Caco-2 (cell line): Measurements from ENCODE around the gene OR5D16. TPM values are rescaled to one million over a fixed set of nuclear protein-coding genes. Genes with fewer than 3 reads are reported as not detected.

Experiments
- Bru-seq: library from RNA; stranded (reverse); fragments of 400-500 nt; gene quantifications from one replicate; lab custom pipeline; 2021; lab: Mats Ljungman, UMichigan
- BruChase-seq, 2 experiments: library from RNA; stranded (reverse); fragments of 400-500 nt; gene quantifications; one replicate each; lab custom pipeline; 2021; lab: Mats Ljungman, UMichigan
- BruUV-seq: library from RNA; stranded (reverse); fragments of 400-500 nt; replicated peaks from 2 replicates; lab custom pipeline; 2021; lab: Mats Ljungman, UMichigan
- CTCF ChIA-PET: fragments of 300-600 bp; sonication (Branson Sonifier 250); formaldehyde crosslinking; loops from one replicate; lab custom pipeline; 2022; ENCODE audit warnings: antibody characterized with exemption; lab: Charles Lee
- POLR2A ChIA-PET: fragments of 300-600 bp; sonication (Branson Sonifier 250); formaldehyde crosslinking; loops from one replicate; lab custom pipeline; 2022; ENCODE audit warnings: antibody characterized with exemption; lab: Charles Lee
- DNase-seq, 2 experiments: peaks; one replicate each; pipeline versions ENCODE4 v3.0.0 to v3.0.0-alpha.2; 2020 to 2022
- H3K27me3 ChIP-seq: replicated peaks from 2 replicates; pipeline ENCODE4 v1.6.0; 2011; ENCODE audit warnings: low read length; ENCODE audit not compliant: control insufficient read depth, insufficient read depth
- H3K36me3 ChIP-seq: 2 replicates; pipeline ENCODE4 v1.5.1; 2011; ENCODE audit warnings: low read length; ENCODE audit not compliant: control insufficient read depth, insufficient read depth
- H3K4me1 ChIP-seq: fragments of 250-450 bp; sonication (Bioruptor Pico); 2 replicates; pipeline ENCODE4 v1.5.1; 2020; ENCODE audit warnings: mild to moderate bottlenecking
- H3K4me3 ChIP-seq: 2 replicates; pipeline ENCODE4 v1.5.1; 2011; ENCODE audit warnings: low read depth, mild to moderate bottlenecking, control low read depth, low read length
- H3K9me3 ChIP-seq: fragments of 250-450 bp; sonication (Bioruptor Pico); 2 replicates; pipeline ENCODE4 v1.5.1; 2020; ENCODE audit warnings: mild to moderate bottlenecking, moderate library complexity
- H3K27ac Mint-ChIP-seq: one replicate; pipeline ENCODE4 v1.8.0; 2022; ENCODE audit warnings: mixed read lengths; ENCODE audit not compliant: unreplicated experiment
- H3K27me3 Mint-ChIP-seq: one replicate; pipeline ENCODE4 v1.8.0; 2022; ENCODE audit warnings: mixed read lengths; ENCODE audit not compliant: insufficient read depth, unreplicated experiment
- H3K36me3 Mint-ChIP-seq: one replicate; pipeline ENCODE4 v1.8.0; 2022; ENCODE audit warnings: mild to moderate bottlenecking, mixed read lengths; ENCODE audit not compliant: insufficient read depth, unreplicated experiment
- H3K4me1 Mint-ChIP-seq: one replicate; pipeline ENCODE4 v1.8.0; 2022; ENCODE audit warnings: low read depth, mixed read lengths; ENCODE audit not compliant: unreplicated experiment
- H3K4me3 Mint-ChIP-seq: one replicate; pipeline ENCODE4 v1.8.0; 2022; ENCODE audit warnings: mild to moderate bottlenecking, moderate library complexity, mixed read lengths; ENCODE audit not compliant: unreplicated experiment
- H3K9me3 Mint-ChIP-seq: one replicate; pipeline ENCODE4 v1.8.0; 2022; ENCODE audit warnings: mixed read lengths; ENCODE audit not compliant: unreplicated experiment
- intact Hi-C: fragments of 100-400 bp; cut with micrococcal nuclease; formaldehyde crosslinking; loops from one replicate; pipeline ENCODE4 v1.10.0; 2022; ENCODE audit not compliant: unreplicated experiment
- long read RNA-seq: library from polyadenylated mRNA; stranded (forward); transcript quantifications from one replicate; pipeline ENCODE4 v2.0.0, GENCODE V29; 2022
- total RNA-seq: library from RNA; stranded (reverse); gene quantifications from 2 replicates; pipeline ENCODE4 v1.2.3, GENCODE V29; 2022
- TF ChIP-seq, protein P1 (sequence below), 2 experiments: fragments of 200-600 bp in 1 of 2; IDR thresholded peaks; 1 replicate in 1 of 2; 2 replicates in 1 of 2; pipeline versions ENCODE4 v1.5.1 to v1.8.0; 2011 to 2022; ENCODE audit warnings: antibody characterized with exemption in 1 of 2, control low read depth in 1 of 2, inconsistent platforms in 1 of 2, low read depth in 1 of 2, low read length in 1 of 2, mild to moderate bottlenecking in 1 of 2, moderate library complexity in 1 of 2; ENCODE audit not compliant: insufficient read depth in 1 of 2, severe bottlenecking in 1 of 2, unreplicated experiment in 1 of 2

The OR5D16 gene
- total RNA-seq = not detected in 2 replicates
- Bru-seq, nascent RNA = not detected
- not detected for BruChase-seq, experiment 1, labeled RNA remaining after a 2-hour chase
- BruChase-seq, experiment 2, labeled RNA remaining after a 6-hour chase = not detected
- long read RNA-seq = 0 reads

DNA sequence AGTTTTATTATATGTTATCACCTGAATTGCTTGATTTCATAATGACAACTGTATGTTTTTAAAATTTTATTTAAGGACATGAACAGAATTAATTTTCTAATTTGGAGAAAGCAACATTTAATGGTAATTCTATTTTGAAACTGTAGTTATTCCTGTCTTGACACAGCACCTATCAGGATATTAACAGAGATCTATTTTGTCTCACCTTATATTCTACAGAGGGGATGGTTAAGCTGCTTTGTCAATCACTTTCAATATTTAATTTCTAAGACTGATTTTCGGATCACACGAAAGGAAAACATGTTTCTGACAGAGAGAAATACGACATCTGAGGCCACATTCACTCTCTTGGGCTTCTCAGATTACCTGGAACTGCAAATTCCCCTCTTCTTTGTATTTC is at the start of gene OR5D16:
OR5D16 (plus strand) TSS at position 301 of the 400 bp plus-strand sequence; CDS start at position 301, 0 bp downstream.
- no peak for DNase-seq
- Mint-ChIP-seq H3K4me3 (no peak within 1 kb of the TSS), H3K36me3 (no peaks in the 10 kb centered on the region), H3K27me3 (no peaks in the 10 kb centered on the region), H3K9me3 (no peaks in the 10 kb centered on the region), H3K27ac (no peak within 1 kb of the TSS), H3K4me1 (no peaks in the 10 kb centered on the region)
- Histone ChIP-seq H3K4me1 (no peaks in the 10 kb centered on the region), H3K4me3 (no peak within 1 kb of the TSS), H3K9me3 (no peaks in the 10 kb centered on the region), H3K36me3 (no peaks in the 10 kb centered on the region), H3K27me3 (no peaks in the 10 kb centered on the region)
- intact Hi-C loops = no loop called here
- no TSS peak for BruUV-seq
- TF ChIP-seq, protein P1, sequence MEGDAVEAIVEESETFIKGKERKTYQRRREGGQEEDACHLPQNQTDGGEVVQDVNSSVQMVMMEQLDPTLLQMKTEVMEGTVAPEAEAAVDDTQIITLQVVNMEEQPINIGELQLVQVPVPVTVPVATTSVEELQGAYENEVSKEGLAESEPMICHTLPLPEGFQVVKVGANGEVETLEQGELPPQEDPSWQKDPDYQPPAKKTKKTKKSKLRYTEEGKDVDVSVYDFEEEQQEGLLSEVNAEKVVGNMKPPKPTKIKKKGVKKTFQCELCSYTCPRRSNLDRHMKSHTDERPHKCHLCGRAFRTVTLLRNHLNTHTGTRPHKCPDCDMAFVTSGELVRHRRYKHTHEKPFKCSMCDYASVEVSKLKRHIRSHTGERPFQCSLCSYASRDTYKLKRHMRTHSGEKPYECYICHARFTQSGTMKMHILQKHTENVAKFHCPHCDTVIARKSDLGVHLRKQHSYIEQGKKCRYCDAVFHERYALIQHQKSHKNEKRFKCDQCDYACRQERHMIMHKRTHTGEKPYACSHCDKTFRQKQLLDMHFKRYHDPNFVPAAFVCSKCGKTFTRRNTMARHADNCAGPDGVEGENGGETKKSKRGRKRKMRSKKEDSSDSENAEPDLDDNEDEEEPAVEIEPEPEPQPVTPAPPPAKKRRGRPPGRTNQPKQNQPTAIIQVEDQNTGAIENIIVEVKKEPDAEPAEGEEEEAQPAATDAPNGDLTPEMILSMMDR (IDR thresholded peaks at IDR 0.05; ENCODE audit: insufficient read depth in 1 of 2, low read depth in 1 of 2, low read length in 1 of 2, severe bottlenecking in 1 of 2, unreplicated experiment in 1 of 2) = no peak
- ChIA-PET POLR2A (no interaction called here), CTCF (no interaction called here)

- TF ChIP-seq, protein P1 (IDR thresholded peaks at IDR 0.05; ENCODE audit: insufficient read depth in 1 of 2, low read depth in 1 of 2, low read length in 1 of 2, severe bottlenecking in 1 of 2, unreplicated experiment in 1 of 2) = no peak
- CTCF ChIA-PET = no interaction called here
- Mint-ChIP-seq H3K27ac (no peak overlapping the region), H3K4me1 (no peaks in the 10 kb centered on the region), H3K4me3 (no peak overlapping the region), H3K27me3 (peaks cover 4% of the 10 kb centered on the region), H3K36me3 (no peaks in the 10 kb centered on the region), H3K9me3 (no peaks in the 10 kb centered on the region)
- Histone ChIP-seq H3K9me3 (no peaks in the 10 kb centered on the region), H3K27me3 (no peaks in the 10 kb centered on the region), H3K4me1 (no peaks in the 10 kb centered on the region), H3K4me3 (no peak overlapping the region), H3K36me3 (no peaks in the 10 kb centered on the region)
- POLR2A ChIA-PET = no interaction called here
- intact Hi-C loops = no loop called here
- DNase-seq = no peak
- BruUV-seq = no TSS peak
These were observed 46.9 kb upstream of the OR5D16 start for GRCh38 chr11:55791606-55792005.

GRCh38 chr11:55793321-55793720 is 45.2 kb upstream of the OR5D16 start:
- H3K27ac Mint-ChIP-seq = no peak overlapping the region
- no TSS peak for BruUV-seq
- H3K27me3 Mint-ChIP-seq = no peaks in the 10 kb centered on the region
- intact Hi-C loops = no loop called here
- Histone ChIP-seq H3K4me1 (no peaks in the 10 kb centered on the region), H3K9me3 (no peaks in the 10 kb centered on the region), H3K4me3 (no peak overlapping the region), H3K36me3 (no peaks in the 10 kb centered on the region), H3K27me3 (no peaks in the 10 kb centered on the region)
- TF ChIP-seq, protein P1 (IDR thresholded peaks at IDR 0.05; ENCODE audit: insufficient read depth in 1 of 2, low read depth in 1 of 2, low read length in 1 of 2, severe bottlenecking in 1 of 2, unreplicated experiment in 1 of 2) = no peak
- ChIA-PET POLR2A (no interaction called here), CTCF (no interaction called here)
- H3K9me3 Mint-ChIP-seq = no peaks in the 10 kb centered on the region
- H3K4me1 Mint-ChIP-seq = no peaks in the 10 kb centered on the region
- DNase-seq = no peak
- H3K4me3 Mint-ChIP-seq = no peak overlapping the region
- H3K36me3 Mint-ChIP-seq = no peaks in the 10 kb centered on the region
